ENCODE measurements around the gene MAD1L1. TPM values are rescaled to one million over a fixed set of nuclear protein-coding genes. Genes with fewer than 3 reads are reported as not detected.
"Not testable (repeated sequence)": the region's sequence is repeated elsewhere in the genome, so short reads cannot be mapped to it uniquely, and the experiment has no call there.

Gene MAD1L1
- total RNA-seq, 1 donor from 2014 or later: 54.0 TPM

- intact Hi-C loops (cut with micrococcal nuclease); DNase-seq; H3K27ac Mint-ChIP-seq; H3K4me3 Mint-ChIP-seq; H3K4me1 Mint-ChIP-seq; H3K27me3 Mint-ChIP-seq: not testable (repeated sequence)
- H3K36me3 Mint-ChIP-seq (ENCODE audit: low read depth): peaks cover 38% of the 10 kb centered on the region
- peaks cover 12% of the 10 kb centered on the region for H3K9me3 Mint-ChIP-seq
Observed at GRCh38 chr7:1874590-1875391, 358.0 kb downstream of the MAD1L1 start.

- DNase-seq: no peak
- H3K36me3 Mint-ChIP-seq (ENCODE audit: low read depth): peaks cover 33% of the 10 kb centered on the region
- H3K9me3 Mint-ChIP-seq: peaks cover 12% of the 10 kb centered on the region
- H3K27ac Mint-ChIP-seq: no peak overlapping the region
- intact Hi-C loops (cut with micrococcal nuclease): no loop called here
- H3K27me3 Mint-ChIP-seq: no peaks in the 10 kb centered on the region
- H3K4me1 Mint-ChIP-seq: no peaks in the 10 kb centered on the region
- no peak overlapping the region for H3K4me3 Mint-ChIP-seq
Observed at GRCh38 chr7:1873857-1874589, 358.7 kb downstream of the MAD1L1 start.

- Mint-ChIP-seq H3K4me1 (no peaks in the 10 kb centered on the region), H3K27ac (no peak overlapping the region), H3K9me3 (peaks cover 10% of the 10 kb centered on the region), H3K4me3 (no peak overlapping the region), H3K27me3 (no peaks in the 10 kb centered on the region), H3K36me3 (ENCODE audit: low read depth) (peaks cover 30% of the 10 kb centered on the region)
- DNase-seq: no peak
- intact Hi-C loops (cut with micrococcal nuclease): no loop called here
Observed at GRCh38 chr7:1873421-1873820, 359.3 kb downstream of the MAD1L1 start.

GRCh38 chr7:1873070-1873405, 359.7 kb downstream of the MAD1L1 start:
- Mint-ChIP-seq H3K4me1 (no peaks in the 10 kb centered on the region), H3K27me3 (no peaks in the 10 kb centered on the region), H3K27ac (no peak overlapping the region), H3K4me3 (no peak overlapping the region), H3K9me3 (peaks cover 6% of the 10 kb centered on the region), H3K36me3 (ENCODE audit: low read depth) (peaks cover 27% of the 10 kb centered on the region)
- no peak for DNase-seq
- intact Hi-C loops (cut with micrococcal nuclease): no loop called here

GRCh38 chr7:1872191-1873069, 360.3 kb downstream of the MAD1L1 start:
- no peaks in the 10 kb centered on the region for H3K4me1 Mint-ChIP-seq

GRCh38 chr7:1869452-1870130, 363.2 kb downstream of the MAD1L1 start:
- H3K4me1 Mint-ChIP-seq: no peaks in the 10 kb centered on the region
- peaks cover 6% of the 10 kb centered on the region for H3K9me3 Mint-ChIP-seq
- DNase-seq: no peak
- no peak overlapping the region for H3K4me3 Mint-ChIP-seq
- intact Hi-C loops (cut with micrococcal nuclease): no loop called here
- H3K27me3 Mint-ChIP-seq: no peaks in the 10 kb centered on the region
- H3K36me3 Mint-ChIP-seq (ENCODE audit: low read depth): peaks cover 21% of the 10 kb centered on the region
- H3K27ac Mint-ChIP-seq: no peak overlapping the region

More at GRCh38 chr7:1872191-1873069, 360.3 kb downstream of the MAD1L1 start:
- Mint-ChIP-seq H3K36me3 (ENCODE audit: low read depth) (peaks cover 26% of the 10 kb centered on the region), H3K27ac (no peak overlapping the region), H3K27me3 (no peaks in the 10 kb centered on the region), H3K9me3 (peaks cover 6% of the 10 kb centered on the region), H3K4me3 (no peak overlapping the region)
- intact Hi-C loops (cut with micrococcal nuclease): no loop called here
- no peak for DNase-seq

GRCh38 chr7:1868516-1869165, 364.1 kb downstream of the MAD1L1 start:
- Mint-ChIP-seq H3K4me1 (no peaks in the 10 kb centered on the region), H3K27me3 (no peaks in the 10 kb centered on the region), H3K36me3 (ENCODE audit: low read depth) (peaks cover 16% of the 10 kb centered on the region), H3K4me3 (no peak overlapping the region), H3K9me3 (peaks cover 6% of the 10 kb centered on the region), H3K27ac (no peak overlapping the region)
- intact Hi-C loops (cut with micrococcal nuclease): no loop called here
- DNase-seq: no peak

GRCh38 chr7:1867370-1868260, 365.1 kb downstream of the MAD1L1 start:
- Mint-ChIP-seq H3K4me1 (no peaks in the 10 kb centered on the region), H3K36me3 (ENCODE audit: low read depth) (peaks cover 11% of the 10 kb centered on the region), H3K9me3 (peaks cover 6% of the 10 kb centered on the region), H3K4me3 (no peak overlapping the region), H3K27me3 (no peaks in the 10 kb centered on the region), H3K27ac (no peak overlapping the region)
- intact Hi-C loops (cut with micrococcal nuclease): no loop called here
- DNase-seq: no peak

- Mint-ChIP-seq H3K4me1 (no peaks in the 10 kb centered on the region), H3K36me3 (ENCODE audit: low read depth) (peaks cover 7% of the 10 kb centered on the region), H3K27me3 (no peaks in the 10 kb centered on the region), H3K9me3 (peaks cover 5% of the 10 kb centered on the region), H3K27ac (no peak overlapping the region), H3K4me3 (no peak overlapping the region)
- intact Hi-C loops (cut with micrococcal nuclease): no loop called here
- no peak for DNase-seq
Observed at GRCh38 chr7:1866601-1867000, 366.1 kb downstream of the MAD1L1 start.

- peaks cover under 1% of the 10 kb centered on the region for H3K36me3 Mint-ChIP-seq (ENCODE audit: low read depth)
- H3K4me3 Mint-ChIP-seq: no peak overlapping the region
- no peaks in the 10 kb centered on the region for H3K27me3 Mint-ChIP-seq
- no peak for DNase-seq
- no peaks in the 10 kb centered on the region for H3K4me1 Mint-ChIP-seq
- intact Hi-C loops (cut with micrococcal nuclease): no loop called here
- H3K9me3 Mint-ChIP-seq: no peaks in the 10 kb centered on the region
- H3K27ac Mint-ChIP-seq: no peak overlapping the region
Observed at GRCh38 chr7:1865571-1866255, 367.0 kb downstream of the MAD1L1 start.

- H3K4me1 Mint-ChIP-seq: no peaks in the 10 kb centered on the region
- no peaks in the 10 kb centered on the region for H3K27me3 Mint-ChIP-seq
- H3K27ac Mint-ChIP-seq: no peak overlapping the region
- no peaks in the 10 kb centered on the region for H3K9me3 Mint-ChIP-seq
- intact Hi-C loops (cut with micrococcal nuclease): no loop called here
- no peak overlapping the region for H3K4me3 Mint-ChIP-seq
- no peak for DNase-seq
- H3K36me3 Mint-ChIP-seq (ENCODE audit: low read depth): no peaks in the 10 kb centered on the region
Observed at GRCh38 chr7:1865000-1865555, 367.7 kb downstream of the MAD1L1 start.
